ENCODE measurements around the gene GHR.

GHR gene

GRCh38 chr5:42462083-42462482 is 38.8 kb downstream of the GHR start:
- no peak overlapping the region for H3K4me3 ChIP-seq (IDR thresholded peaks at IDR 0.05; ENCODE audit: insufficient read depth, low read depth, low read length)
- no peaks in the 10 kb centered on the region for H3K36me3 ChIP-seq (ENCODE audit: insufficient read depth)
- no peaks in the 10 kb centered on the region for H4K20me1 ChIP-seq (ENCODE audit: insufficient read depth)
- no peaks in the 10 kb centered on the region for H3K4me1 ChIP-seq (ENCODE audit: low read depth, poor library complexity, severe bottlenecking)
- H3K79me2 ChIP-seq (ENCODE audit: insufficient read depth, low read depth): no peaks in the 10 kb centered on the region
- no peak overlapping the region for H3K27ac ChIP-seq
- TF ChIP-seq CTCF (conservative IDR thresholded peaks at IDR 0.05; ENCODE audit: low read depth, low read length): no peak
- no peak overlapping the region for H2AFZ ChIP-seq (ENCODE audit: low read depth)
- no peak overlapping the region for H3K4me2 ChIP-seq
- H3K27me3 ChIP-seq (ENCODE audit: insufficient read depth, low read depth): no peaks in the 10 kb centered on the region
- no peak overlapping the region for H3K9ac ChIP-seq

GRCh38 chr5:42467572-42467971 is 44.3 kb downstream of the GHR start:
- Histone ChIP-seq H3K4me3 (IDR thresholded peaks at IDR 0.05; ENCODE audit: insufficient read depth, low read depth, low read length) (no peak overlapping the region), H3K79me2 (ENCODE audit: insufficient read depth, low read depth) (no peaks in the 10 kb centered on the region), H3K36me3 (ENCODE audit: insufficient read depth) (no peaks in the 10 kb centered on the region), H3K27ac (no peak overlapping the region), H2AFZ (ENCODE audit: low read depth) (no peak overlapping the region), H3K27me3 (ENCODE audit: insufficient read depth, low read depth) (no peaks in the 10 kb centered on the region), H3K4me2 (no peak overlapping the region), H4K20me1 (ENCODE audit: insufficient read depth) (no peaks in the 10 kb centered on the region), H3K4me1 (ENCODE audit: low read depth, poor library complexity, severe bottlenecking) (no peaks in the 10 kb centered on the region), H3K9ac (no peak overlapping the region)
- TF ChIP-seq CTCF (conservative IDR thresholded peaks at IDR 0.05; ENCODE audit: low read depth, low read length): no peak

- Histone ChIP-seq H3K36me3 (ENCODE audit: insufficient read depth) (no peaks in the 10 kb centered on the region), H3K27me3 (ENCODE audit: insufficient read depth, low read depth) (no peaks in the 10 kb centered on the region), H2AFZ (ENCODE audit: low read depth) (no peak overlapping the region), H3K9ac (no peak overlapping the region), H3K4me3 (IDR thresholded peaks at IDR 0.05; ENCODE audit: insufficient read depth, low read depth, low read length) (no peak overlapping the region), H3K4me2 (no peak overlapping the region), H4K20me1 (ENCODE audit: insufficient read depth) (no peaks in the 10 kb centered on the region), H3K79me2 (ENCODE audit: insufficient read depth, low read depth) (no peaks in the 10 kb centered on the region), H3K27ac (no peak overlapping the region), H3K4me1 (ENCODE audit: low read depth, poor library complexity, severe bottlenecking) (no peaks in the 10 kb centered on the region)
- no peak for TF ChIP-seq CTCF (conservative IDR thresholded peaks at IDR 0.05; ENCODE audit: low read depth, low read length)
These were observed 44.8 kb downstream of the GHR start for GRCh38 chr5:42467981-42468524.

- Histone ChIP-seq H3K27me3 (ENCODE audit: insufficient read depth, low read depth) (no peaks in the 10 kb centered on the region), H3K4me3 (IDR thresholded peaks at IDR 0.05; ENCODE audit: insufficient read depth, low read depth, low read length) (no peak overlapping the region), H3K36me3 (ENCODE audit: insufficient read depth) (no peaks in the 10 kb centered on the region), H3K79me2 (ENCODE audit: insufficient read depth, low read depth) (no peaks in the 10 kb centered on the region), H4K20me1 (ENCODE audit: insufficient read depth) (no peaks in the 10 kb centered on the region), H3K4me1 (ENCODE audit: low read depth, poor library complexity, severe bottlenecking) (peaks cover 13% of the 10 kb centered on the region), H2AFZ (ENCODE audit: low read depth) (no peak overlapping the region), H3K9ac (no peak overlapping the region), H3K27ac (no peak overlapping the region), H3K4me2 (peak overlapping the region; percentile 5)
- no peak for TF ChIP-seq CTCF (conservative IDR thresholded peaks at IDR 0.05; ENCODE audit: low read depth, low read length)
These were observed 60.4 kb downstream of the GHR start for GRCh38 chr5:42483472-42484154.
